EL (cell line): ENCODE measurements around the gene UNC119.

Experiments
- DNase-seq: peaks from one replicate; pipeline ENCODE4 v3.0.0-alpha.2; 2016

The UNC119 gene

DNA sequence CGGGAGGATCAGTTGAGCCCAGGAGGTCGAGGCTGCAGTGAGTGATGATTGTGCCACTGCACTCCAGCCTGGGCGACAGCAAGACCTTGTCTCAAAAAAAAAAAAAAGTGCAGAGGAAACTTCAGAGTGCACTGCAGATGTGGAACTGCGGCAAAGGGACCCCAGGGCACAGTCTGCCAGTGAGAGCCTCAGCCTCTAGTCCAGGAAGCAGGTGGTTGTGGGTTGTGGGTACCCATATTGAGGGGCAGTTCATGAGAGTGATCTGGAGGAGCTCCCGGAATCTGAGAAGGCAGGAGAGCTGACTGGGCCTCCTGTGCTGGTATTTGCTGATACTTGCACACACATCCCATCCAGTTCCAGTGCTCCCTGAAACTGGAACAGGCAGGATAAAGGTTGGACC lies 33.2 kb downstream of the UNC119 start:
- no peak for DNase-seq

DNA sequence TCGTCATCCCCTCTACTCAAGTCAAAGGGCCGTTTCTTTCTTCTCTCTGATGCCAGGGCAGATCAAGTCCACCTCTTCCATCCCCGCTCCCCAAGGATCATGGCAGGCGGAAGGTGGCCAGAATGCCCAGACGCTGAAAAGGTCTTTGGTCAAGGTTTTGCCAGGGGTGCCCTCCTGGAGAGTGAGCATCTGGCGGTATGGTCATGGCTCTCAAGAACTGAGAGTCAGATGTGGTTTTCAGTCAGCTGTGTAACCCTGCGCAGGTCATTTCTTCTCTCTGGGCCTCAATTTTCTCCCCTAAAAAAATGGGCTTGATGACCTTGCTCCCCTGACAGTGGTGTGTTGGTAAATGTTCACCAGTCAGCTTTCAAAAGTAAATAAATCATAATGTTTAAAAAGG lies 33.8 kb downstream of the UNC119 start:
- DNase-seq, result no peak

DNA sequence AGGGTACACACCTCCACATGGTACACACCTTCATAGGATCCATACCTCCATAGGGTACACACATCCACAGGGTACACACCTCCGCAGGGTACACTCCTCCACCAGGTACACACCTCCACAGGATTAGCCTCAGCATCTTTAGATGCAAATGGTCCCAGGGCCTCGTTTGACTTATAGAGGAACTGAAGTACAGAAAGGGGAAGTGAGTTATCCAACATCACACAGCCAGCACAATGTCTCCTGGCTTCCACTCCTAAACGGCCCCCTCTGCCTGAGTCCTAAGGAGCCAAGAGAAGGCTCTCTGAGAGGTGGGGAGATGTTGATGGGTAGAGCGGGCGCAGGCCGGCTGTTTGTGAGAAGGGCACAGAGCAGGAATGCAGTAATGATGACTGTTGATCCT lies 34.3 kb downstream of the UNC119 start:
- DNase-seq, result no peak

DNA sequence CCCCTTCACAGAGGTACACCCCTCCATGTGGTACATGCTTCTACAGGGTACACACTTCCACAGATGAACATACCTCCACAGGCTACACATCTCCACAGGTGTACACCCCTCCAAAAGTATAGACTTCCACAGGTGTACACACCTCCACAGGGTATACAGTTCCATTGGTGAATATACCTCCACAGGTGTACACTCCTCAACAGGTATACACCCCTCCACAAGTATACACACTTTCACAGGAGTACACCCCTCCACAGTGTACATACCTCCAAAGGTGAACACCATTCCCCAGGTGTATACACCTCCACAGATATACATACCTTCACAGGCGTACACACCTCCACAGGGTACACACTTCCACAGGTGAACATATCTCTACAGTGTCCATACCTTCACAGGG lies 36.9 kb downstream of the UNC119 start:
- DNase-seq, result no peak

DNA sequence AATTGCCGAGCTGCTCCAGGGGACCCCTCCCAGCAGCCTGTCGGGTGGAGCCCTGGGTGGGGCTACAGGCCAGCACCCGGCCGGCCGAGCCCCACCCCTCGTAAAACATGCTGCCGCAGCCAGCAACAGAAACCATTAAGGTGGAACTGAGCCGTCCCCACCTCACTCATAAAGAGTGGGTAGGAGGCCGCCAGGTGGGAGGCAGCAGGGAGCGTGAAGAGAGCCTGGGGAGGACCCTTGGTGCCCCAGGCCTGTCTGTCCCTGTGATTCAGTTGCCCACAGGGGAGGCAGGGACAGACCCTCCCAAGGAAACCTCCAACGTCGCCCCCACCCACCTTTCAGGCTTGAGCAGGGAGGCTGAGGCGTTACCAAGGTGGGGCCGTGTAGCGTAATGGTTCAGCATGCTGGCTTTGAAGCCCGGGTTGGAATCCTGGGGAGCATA lies 37.8 kb downstream of the UNC119 start:
- no peak for DNase-seq

DNA sequence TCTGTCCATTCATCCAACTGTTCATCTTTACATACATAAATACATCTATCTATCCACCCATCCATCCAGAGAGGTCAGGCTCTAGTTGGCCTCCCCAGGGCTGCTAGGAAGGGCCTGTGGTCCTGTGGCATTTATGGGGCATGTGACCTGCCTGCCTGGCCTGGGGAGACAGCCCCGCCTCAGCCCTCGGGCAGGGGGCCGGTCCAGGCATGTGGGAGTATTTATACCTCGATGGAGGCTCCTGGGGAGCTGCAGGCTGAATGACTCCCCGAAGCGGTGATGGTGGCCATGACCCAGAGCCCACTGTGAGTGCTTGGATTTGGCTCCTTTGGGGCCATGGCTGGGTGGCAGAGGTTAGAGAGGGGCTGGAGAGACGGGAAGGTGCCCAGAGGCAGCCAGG lies 38.9 kb downstream of the UNC119 start:
- DNase-seq, result no peak

DNA sequence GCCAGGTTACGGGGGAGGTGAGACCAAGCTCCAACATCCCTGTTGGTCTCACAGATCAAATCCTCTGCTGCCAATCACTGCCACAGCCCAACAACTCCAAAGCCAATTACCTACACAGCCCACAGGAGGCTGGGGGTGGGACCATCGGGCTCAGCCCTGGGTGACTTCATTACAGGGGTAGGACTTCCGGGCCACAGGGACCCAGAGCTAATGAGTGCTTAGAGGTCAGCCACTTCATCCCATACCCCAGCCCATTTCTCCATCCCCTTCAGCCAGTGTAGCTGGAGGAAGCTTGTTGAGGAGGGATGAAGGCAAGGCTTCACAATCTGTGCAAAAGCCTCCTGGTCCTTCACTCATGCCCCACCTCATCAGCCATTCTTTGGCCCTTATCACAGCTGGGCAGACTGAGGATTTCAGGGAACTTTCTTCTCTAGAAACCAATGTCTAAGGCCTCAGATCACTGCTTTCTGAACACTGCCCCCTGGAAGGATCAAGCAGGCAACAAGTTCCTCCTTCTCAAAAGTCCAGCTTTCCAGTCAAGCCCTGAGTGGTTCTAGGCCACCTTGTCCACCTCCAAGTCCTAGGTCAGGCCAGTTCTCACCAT lies 40.5 kb downstream of the UNC119 start:
- no peak for DNase-seq

DNA sequence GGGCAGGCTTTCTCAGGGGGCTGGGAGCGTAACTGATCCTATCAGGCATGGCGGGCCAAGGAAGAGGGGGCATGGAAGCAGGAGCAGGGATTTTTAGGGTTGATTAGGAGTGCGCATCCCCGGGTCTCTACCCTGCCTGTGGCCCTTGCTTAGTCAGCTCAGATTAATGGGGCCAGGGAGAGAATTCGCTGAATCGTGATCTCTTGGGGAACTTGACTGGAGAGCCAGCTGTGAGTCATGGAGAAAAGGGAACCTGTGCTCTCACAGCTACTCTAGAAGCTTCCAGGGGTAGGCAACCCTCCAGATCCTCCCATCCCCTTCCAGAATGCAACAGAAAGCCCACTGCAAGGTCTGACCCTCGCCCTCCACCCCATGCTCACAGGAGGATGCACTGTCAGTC lies 42.6 kb downstream of the UNC119 start:
- DNase-seq, result no peak

DNA sequence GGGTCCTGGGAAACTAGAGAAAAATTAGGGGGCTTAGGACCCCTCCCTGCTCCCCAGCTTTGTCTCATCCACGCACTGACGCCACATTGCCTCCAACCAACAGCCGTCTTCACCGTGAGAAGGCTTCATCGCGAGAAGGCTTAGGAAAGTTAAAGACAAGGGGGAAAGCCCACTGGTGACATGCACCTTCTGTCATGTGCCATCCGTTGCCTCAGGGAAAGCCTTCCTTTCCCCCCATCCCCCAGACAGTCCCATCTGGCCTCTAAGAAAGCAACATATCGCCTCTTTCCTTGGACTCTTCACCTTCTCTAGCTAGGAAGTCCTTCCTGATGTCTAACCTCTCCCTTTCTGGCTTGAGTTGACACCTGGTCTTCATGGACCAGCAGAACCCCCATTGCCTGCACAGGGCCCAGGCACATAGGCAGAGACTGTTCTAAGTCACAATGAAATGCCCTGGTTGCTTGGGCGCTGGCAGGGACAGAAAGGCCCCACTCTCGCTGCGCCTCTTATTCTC lies 44.2 kb downstream of the UNC119 start:
- no peak for DNase-seq

DNA sequence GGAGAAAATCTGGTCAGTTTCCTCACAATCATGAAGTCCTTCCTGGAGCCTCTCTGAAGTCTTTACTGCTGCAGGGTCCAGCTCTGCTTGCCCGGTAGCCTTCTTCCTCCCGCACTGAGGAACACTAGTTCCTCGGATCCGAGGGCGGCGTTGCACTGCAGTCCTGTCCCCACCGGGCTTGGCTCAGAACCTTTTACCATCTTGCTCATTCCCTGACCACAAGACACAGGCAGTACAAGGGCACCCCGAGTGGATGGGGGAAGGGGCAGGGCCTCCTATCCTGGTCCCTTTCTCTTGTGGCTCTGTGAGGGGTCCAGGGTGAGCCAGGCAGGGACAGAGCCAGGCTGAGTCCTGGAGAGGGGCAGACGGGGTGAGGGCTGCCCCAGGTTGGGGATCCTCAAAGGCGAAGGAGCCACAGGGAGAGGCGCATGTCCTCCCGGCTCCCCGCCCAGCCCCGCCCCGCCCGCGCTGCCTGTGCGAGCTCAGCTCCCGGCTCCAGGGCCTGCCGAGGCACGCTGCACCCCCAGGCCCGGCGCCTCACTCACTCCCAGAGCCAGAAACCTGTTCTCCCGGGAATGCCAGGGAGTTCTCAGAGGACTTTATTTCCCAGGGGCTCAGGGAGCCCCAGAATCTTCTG lies 44.7 kb downstream of the UNC119 start:
- DNase-seq, result no peak

DNA sequence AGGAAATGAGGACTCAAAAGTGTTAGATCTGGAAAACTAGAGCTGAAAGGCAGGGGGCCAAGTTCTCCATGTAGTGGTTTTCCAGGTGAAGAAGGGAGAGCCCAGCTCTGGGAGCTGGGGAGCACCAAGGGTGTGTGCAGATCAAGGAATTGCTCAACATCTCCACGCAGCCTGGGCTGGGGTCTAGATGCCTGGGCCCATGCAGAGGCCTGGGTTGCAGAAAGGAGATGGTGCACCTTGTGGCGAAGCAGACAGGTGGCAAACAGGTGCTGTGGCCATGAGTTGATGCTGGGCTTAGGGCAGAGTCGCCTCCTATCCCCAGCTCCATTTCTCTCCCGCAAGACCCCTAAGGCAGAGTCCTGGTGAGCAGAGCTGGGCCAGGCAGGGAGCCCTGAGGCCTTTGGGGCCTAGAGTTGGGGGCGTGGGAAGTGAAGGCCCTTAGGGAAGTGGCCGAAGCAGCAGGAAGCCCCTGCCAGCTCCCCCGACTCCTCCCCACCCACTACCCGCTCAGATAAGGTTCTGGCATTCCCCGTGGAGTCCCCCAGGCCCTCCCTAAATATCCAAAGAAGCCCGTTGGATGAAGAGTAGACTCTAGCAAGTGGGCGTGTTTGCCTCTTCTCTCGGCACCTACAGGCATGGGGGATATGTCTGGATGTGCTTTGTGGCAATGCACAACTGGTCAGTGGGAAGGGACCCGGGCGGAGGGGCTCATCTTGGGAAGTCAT lies 45.5 kb downstream of the UNC119 start:
- no peak for DNase-seq

DNA sequence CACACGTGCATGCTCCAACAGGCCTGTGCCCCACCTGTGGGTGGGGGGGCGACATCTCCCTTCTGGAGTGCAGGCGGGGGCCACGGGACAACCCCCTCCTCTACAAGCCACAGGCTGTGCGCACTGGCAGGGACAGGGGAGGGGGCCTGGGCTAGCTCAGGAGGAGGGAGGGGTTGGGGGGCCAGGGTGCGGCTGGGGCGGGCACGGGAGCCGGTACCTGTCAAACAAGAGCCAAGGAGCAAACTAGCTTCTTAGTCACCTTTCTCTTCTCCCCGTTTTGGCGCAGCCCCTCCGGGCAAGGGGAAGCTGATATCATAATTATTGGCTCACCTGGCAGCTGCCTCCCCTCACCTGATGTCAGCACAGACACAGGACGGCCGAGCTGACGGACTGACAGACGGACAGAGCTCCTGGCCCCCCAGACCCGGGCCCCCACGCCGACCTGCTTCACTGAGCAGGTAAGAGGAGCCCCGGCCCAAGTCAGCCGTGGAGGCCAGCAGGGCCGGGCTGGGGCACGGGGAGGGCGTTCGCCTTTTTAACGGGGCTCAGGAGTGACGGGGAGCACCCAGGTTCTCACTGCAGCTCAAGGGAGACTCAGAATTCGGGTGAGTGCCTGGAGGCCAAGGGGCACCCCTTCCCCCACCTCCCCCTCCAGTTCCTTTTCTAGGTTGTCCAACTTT lies 46.3 kb downstream of the UNC119 start, which contains the start of gene FOXN1:
Gene FOXN1 (plus strand): TSS at position 363 of the 680 bp plus-strand sequence. CDS start 17,622 bp downstream, outside the sequence.
- no peak for DNase-seq

DNA sequence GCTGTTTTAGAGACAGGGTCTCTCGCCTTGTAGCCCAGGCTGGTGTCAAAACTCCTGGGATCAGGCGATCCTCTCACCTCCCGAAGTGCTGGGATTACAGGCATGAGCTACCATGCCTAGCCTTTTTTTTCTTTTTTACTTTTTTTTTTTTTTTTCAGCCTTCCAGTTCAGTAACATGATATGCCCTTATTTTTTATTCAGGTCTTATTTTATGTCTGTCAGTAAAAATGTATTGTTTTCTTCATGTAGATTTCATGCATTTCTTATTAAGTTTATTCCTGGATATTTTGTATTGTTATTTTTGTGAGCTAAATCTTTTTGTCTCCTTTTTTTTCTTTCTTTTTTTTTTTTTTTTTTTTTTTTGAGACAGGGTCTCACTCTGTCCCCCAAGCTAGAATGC lies 49.0 kb downstream of the UNC119 start:
- no peak for DNase-seq

DNA sequence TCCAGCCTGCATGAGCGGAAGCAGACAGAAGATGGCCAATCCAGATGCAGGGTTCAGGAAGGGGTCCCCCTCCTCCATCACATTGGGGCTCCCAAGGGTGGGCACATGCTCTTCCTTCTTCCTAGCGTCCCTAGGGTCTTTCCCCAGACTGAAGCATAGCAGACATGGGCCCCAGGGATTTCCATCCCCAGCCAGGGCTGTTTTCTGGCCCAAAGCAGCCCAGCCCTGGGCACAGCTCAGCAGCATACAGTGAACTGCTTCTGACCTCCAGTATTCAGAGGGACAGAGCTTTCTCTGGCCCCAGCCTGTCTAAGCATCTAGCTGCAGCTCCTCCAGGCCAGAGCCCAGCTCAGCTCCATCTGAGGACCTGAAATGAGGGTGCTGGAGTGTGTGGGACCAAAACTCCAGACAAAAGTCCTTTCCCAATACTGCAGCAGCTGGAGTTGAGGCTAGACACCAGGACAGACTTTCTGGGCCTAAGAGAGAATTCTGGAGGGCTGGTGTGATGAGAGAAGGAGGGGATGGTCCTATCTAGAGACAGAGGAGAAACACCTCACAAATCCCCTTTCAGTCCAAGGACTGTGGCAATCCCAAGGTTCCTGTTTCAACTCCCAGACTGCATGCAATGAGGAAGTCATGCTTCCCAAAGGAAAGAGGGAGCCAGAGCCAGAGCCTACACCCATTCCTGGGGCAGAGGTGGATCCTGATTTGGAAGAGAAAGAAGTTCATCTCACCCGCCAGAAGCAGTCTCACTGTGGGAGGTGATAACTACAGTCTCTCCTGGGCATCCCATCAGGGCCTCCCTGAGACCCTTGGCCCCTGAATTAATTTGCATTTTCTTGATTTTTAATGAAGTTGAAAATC lies 50.8 kb downstream of the UNC119 start:
- no peak for DNase-seq

DNA sequence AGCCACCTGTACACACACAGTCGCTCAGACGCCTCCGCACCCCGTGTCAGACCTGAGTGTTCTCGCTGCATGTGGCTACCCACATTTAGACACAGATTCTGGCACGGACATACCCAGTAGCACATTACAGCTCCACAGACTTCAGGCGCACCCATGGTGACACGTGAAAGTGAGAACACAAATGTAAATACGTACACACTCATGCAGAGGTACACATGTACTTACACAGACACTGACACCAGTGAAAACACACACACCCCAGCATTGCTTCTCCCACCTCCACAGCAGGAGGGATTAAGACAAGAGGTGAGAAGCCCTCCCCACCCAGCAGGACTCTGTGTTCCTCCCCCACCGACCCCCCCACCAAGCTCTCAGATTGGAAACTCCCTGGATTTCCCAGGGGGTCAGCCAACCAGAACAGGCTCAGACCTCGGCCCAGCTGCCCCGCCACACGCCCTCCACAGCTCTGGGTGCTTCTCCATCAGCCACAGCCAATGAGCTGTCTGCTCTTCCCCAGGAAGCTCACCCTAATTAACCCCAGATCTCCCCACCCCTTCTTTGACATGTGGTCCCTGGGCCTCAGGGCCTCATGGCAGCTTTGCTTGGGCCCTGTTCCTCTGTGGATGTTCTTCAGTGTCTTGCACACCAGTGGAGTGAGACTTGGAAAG lies 51.6 kb downstream of the UNC119 start:
- no peak for DNase-seq

DNA sequence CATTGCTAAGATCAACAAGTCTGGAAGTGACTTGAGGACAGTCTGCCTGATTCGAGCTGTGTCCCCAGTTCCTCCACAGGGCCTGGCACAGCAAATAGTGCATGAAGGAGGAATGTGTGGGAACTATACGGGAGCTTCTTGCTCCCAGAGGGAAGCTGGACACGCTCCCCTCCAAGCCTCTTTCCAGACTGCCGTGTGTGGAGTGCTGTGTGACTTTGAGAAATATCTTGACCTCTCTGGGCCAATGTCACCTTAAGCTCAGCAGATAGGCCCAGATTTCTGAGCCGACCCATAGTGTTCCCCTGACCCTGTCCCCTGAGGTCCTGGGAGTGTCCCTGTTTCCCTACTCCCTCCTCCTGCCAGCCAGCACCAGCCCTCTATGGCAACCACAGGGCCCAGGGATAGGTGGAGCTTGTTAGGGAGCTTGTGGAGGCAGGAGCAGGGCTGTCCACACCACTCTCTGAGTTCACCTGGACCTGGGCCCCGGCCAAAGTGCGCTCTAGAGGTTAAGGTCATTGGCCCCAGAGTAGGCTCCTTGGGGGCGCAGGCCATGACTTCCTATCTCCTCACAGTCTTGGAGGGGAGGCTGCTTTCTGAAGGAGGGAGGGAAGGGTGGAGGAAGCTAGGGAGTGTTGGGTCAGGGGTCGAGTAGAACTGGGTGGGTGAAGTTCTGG lies 52.6 kb downstream of the UNC119 start:
- no peak for DNase-seq

DNA sequence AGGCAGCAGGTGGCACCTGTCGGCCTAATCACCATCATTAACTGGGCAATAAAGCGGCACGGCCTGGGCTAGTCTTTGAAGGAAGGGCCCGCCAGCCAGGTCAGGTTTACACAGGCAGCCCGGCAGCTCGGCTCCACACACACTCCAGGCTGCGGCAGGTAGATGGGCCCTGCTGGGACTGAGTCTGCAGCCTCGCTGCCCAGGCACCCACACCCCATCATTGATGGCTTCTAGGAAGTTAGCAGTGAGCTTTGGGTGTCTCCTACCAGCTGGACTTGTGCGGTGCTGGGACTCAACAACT lies 53.1 kb downstream of the UNC119 start:
- no peak for DNase-seq

DNA sequence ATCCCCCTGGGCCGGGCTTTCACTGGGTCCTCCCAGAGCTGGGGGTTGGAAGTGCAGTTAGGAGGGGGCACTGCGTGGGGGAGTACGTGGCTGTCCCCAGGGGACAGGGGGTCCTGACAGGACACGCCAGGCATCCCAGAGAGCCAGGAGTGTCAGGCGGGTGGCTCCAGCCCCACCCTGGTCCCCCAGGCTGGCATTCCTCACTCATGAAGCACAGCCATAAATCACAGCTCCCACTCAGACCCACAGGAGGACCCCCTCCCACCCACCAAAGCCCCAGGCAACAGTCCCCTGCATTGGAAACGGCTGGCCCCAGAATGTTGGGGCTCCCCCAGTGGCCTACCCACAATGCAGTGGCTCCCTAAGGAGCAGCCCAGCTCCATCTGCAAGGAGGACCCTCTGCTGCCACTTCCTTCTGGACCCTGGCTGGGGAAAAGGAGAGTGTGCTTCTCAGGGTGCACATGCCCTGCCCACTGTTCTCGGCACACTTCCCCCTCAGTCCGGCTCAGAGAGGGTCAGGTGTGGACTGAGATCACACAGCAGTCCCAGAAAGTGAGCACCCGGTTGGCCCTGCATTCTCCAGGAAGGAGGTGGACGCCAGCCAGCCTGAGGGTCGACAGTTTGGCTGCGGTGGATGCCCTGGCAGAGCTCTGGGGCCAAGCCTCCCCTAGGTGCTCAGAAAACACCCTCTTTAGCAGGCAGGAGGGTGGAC lies 53.6 kb downstream of the UNC119 start:
- no peak for DNase-seq

DNA sequence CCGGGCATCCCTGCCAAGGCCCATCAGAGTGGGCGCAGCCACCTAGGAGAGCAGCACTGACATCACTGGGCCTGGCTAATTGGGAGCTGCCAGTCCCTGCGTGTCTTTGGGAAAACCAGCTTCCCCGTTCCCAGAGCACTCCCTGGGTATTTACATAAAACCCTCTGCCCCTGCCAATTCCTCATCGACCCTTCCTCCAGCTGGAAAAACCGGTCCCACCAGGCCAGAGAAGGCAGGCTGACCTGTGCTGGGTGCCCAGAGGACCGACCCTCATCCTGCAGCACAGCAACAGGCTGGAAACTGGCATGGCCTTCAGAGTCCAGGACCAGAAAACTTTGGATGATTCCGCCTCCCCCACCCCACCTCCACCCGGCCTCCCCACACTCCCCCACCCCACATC lies 54.5 kb downstream of the UNC119 start:
- DNase-seq, result no peak
